ENCODE results near the gene PITPNC1. TPM values are rescaled to one million over a fixed set of nuclear protein-coding genes. Genes with fewer than 3 reads are reported as not detected.

Gene PITPNC1
- polyA plus RNA-seq, 1 donor from 2014 or later, result 18.8 TPM

DNA sequence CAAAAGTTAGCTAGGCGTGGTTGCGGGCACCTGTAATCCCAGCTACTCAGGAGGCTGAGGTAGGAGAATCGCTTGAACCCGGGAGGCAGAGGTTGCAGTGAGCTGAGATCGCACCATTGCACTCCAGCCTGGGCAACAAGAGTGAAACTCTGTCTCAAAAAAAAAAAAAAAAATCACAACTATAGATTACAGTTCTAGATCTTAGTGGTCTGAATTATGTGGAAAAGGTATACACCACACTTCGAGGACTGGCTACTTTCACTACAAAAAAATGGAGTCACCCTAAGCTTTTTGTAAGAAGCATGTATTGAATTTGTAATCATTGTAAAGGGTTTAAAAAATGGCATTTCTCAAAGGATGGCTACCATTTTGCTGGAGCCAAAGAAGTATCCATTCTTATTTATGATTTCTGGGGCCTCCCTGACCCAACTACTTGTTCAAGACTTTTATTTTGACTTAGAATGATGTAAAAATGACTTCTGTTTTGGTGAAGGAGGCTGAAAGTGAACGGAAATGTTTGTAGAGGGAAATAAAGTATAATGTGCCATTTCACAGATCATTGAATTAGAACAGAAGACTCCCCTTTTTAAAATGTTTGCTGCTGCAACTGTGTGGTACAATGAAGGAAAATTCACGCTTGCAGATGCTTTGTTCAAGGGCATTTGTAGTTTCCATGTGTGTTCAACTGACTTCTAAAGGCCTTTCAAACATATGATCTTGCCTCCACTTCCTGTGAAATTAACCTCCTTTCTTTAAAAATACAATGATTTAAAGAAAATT lies 303.6 kb downstream of the PITPNC1 start:
- no peak overlapping the region for H3K4me3 ChIP-seq (ENCODE audit: low read length)
- no peak overlapping the region for H3K27ac ChIP-seq (ENCODE audit: low read length)
- TF ChIP-seq POLR2AphosphoS5 (IDR thresholded peaks at IDR 0.05) (no peak), REST (IDR thresholded peaks at IDR 0.05; ENCODE audit: borderline replicate concordance) (no peak), CTCF (IDR thresholded peaks at IDR 0.05; ENCODE audit: poor library complexity, severe bottlenecking) (no peak), EP300 (conservative IDR thresholded peaks at IDR 0.05; ENCODE audit: poor library complexity, severe bottlenecking) (no peak), MXI1 (conservative IDR thresholded peaks at IDR 0.05; ENCODE audit: poor library complexity, severe bottlenecking) (no peak), RAD21 (conservative IDR thresholded peaks at IDR 0.05) (no peak), EZH2 (IDR thresholded peaks at IDR 0.05; ENCODE audit: borderline replicate concordance, insufficient read depth, low read length, poor library complexity, severe bottlenecking) (no peak), SMC3 (conservative IDR thresholded peaks at IDR 0.05; ENCODE audit: poor library complexity) (no peak)
- no peaks in the 10 kb centered on the region for H4K20me1 ChIP-seq (ENCODE audit: insufficient read depth)
- H2AFZ ChIP-seq (ENCODE audit: low read depth, low read length), result no peak overlapping the region
- no peaks in the 10 kb centered on the region for H3F3A ChIP-seq (ENCODE audit: insufficient read depth, low read length, poor library complexity, severe bottlenecking)
- no peak overlapping the region for H3K9ac ChIP-seq (ENCODE audit: low read length)
- no peaks in the 10 kb centered on the region for H3K36me3 ChIP-seq (ENCODE audit: insufficient read depth, low read length)
- H3K79me2 ChIP-seq (replicated peaks; ENCODE audit: insufficient read depth, low read length), result no peaks in the 10 kb centered on the region
- no peaks in the 10 kb centered on the region for H3K9me2 ChIP-seq (ENCODE audit: insufficient read depth, low read length)
- no peaks in the 10 kb centered on the region for H3K27me3 ChIP-seq (ENCODE audit: insufficient read depth, low read depth, low read length)
- no peak overlapping the region for H3K4me2 ChIP-seq (ENCODE audit: low read length)
- no peaks in the 10 kb centered on the region for H3K9me3 ChIP-seq (ENCODE audit: low read length)

GRCh38 chr17:67682196-67682595 lies 305.1 kb downstream of the PITPNC1 start:
- TF ChIP-seq MXI1 (conservative IDR thresholded peaks at IDR 0.05; ENCODE audit: poor library complexity, severe bottlenecking) (no peak), EZH2 (IDR thresholded peaks at IDR 0.05; ENCODE audit: borderline replicate concordance, insufficient read depth, low read length, poor library complexity, severe bottlenecking) (no peak), EP300 (conservative IDR thresholded peaks at IDR 0.05; ENCODE audit: poor library complexity, severe bottlenecking) (no peak), RAD21 (conservative IDR thresholded peaks at IDR 0.05) (no peak), SMC3 (conservative IDR thresholded peaks at IDR 0.05; ENCODE audit: poor library complexity) (no peak), REST (IDR thresholded peaks at IDR 0.05; ENCODE audit: borderline replicate concordance) (no peak), POLR2AphosphoS5 (IDR thresholded peaks at IDR 0.05) (no peak), CTCF (IDR thresholded peaks at IDR 0.05; ENCODE audit: poor library complexity, severe bottlenecking) (no peak), TAF1 (IDR thresholded peaks at IDR 0.05; ENCODE audit: low read depth) (no peak)
- H3K27me3 ChIP-seq (ENCODE audit: insufficient read depth, low read depth, low read length), result no peaks in the 10 kb centered on the region
- H3K27ac ChIP-seq (ENCODE audit: low read length), result no peak overlapping the region

More at GRCh38 chr17:67682196-67682595, 305.1 kb downstream of the PITPNC1 start:
- Histone ChIP-seq H3K4me3 (ENCODE audit: low read length) (no peak overlapping the region), H3K36me3 (ENCODE audit: insufficient read depth, low read length) (no peaks in the 10 kb centered on the region), H3K79me2 (replicated peaks; ENCODE audit: insufficient read depth, low read length) (no peaks in the 10 kb centered on the region), H3K9ac (ENCODE audit: low read length) (no peak overlapping the region), H4K20me1 (ENCODE audit: insufficient read depth) (no peaks in the 10 kb centered on the region), H3F3A (ENCODE audit: insufficient read depth, low read length, poor library complexity, severe bottlenecking) (no peaks in the 10 kb centered on the region), H3K9me3 (ENCODE audit: low read length) (no peaks in the 10 kb centered on the region), H3K9me2 (ENCODE audit: insufficient read depth, low read length) (no peaks in the 10 kb centered on the region), H2AFZ (ENCODE audit: low read depth, low read length) (no peak overlapping the region), H3K4me2 (ENCODE audit: low read length) (no peak overlapping the region)

All from neural cell (in vitro differentiated cells).